Mesendoderm (in vitro differentiated cells): ENCODE results near the gene TOB2.
"Not testable (repeated sequence)": the region's sequence is repeated elsewhere in the genome, so short reads cannot be mapped to it uniquely, and the experiment has no call there.

Source experiments
- DNase-seq: peaks from one replicate; pipeline ENCODE4 v3.0.0; 2013
- H2AK5ac ChIP-seq: 2 replicates; pipeline ENCODE4 v1.6.1; 2013; ENCODE audit warnings: low read length, inconsistent platforms
- H2BK120ac ChIP-seq: 2 replicates; pipeline ENCODE4 v1.6.1; 2013; ENCODE audit warnings: low read depth, mild to moderate bottlenecking, low read length, moderate library complexity, mixed read lengths
- H2BK15ac ChIP-seq: replicated peaks from 2 replicates; pipeline ENCODE4 v1.6.1; 2013; ENCODE audit warnings: low read depth, mild to moderate bottlenecking, moderate library complexity
- H2BK5ac ChIP-seq: 2 replicates; pipeline ENCODE4 v1.6.1; 2013; ENCODE audit warnings: low read length, inconsistent platforms
- H3K18ac ChIP-seq: 2 replicates; pipeline ENCODE4 v1.6.1; 2013; ENCODE audit warnings: mild to moderate bottlenecking, low read length, mixed read lengths
- H3K23ac ChIP-seq: one replicate; pipeline ENCODE4 v1.6.1; 2013; ENCODE audit warnings: low read length
- H3K27ac ChIP-seq: 2 replicates; pipeline ENCODE4 v1.5.1; 2013; ENCODE audit warnings: low read depth, mild to moderate bottlenecking, inconsistent platforms, low read length, moderate library complexity
- H3K27me3 ChIP-seq: 2 replicates; pipeline ENCODE4 v1.6.1; 2013; ENCODE audit warnings: low read length, control low read depth, mild to moderate bottlenecking, inconsistent platforms; ENCODE audit not compliant: insufficient read depth, poor library complexity
- H3K36me3 ChIP-seq: 2 replicates; pipeline ENCODE4 v1.6.1; 2013; ENCODE audit warnings: low read length, inconsistent platforms; ENCODE audit not compliant: control insufficient read depth, insufficient read depth
- H3K4ac ChIP-seq: one replicate; pipeline ENCODE4 v1.6.1; 2013; ENCODE audit warnings: low read depth, mild to moderate bottlenecking, low read length, moderate library complexity
- H3K4me1 ChIP-seq: 2 replicates; pipeline ENCODE4 v1.6.1; 2013; ENCODE audit warnings: low read depth, low read length, inconsistent platforms; ENCODE audit not compliant: control insufficient read depth
- H3K4me2 ChIP-seq: 2 replicates; pipeline ENCODE4 v1.6.1; 2013; ENCODE audit warnings: low read length
- H3K4me3 ChIP-seq: 2 replicates; pipeline ENCODE4 v1.5.1; 2013; ENCODE audit warnings: mild to moderate bottlenecking, low read length
- H3K56ac ChIP-seq: one replicate; pipeline ENCODE4 v1.6.1; 2013; ENCODE audit warnings: low read length
- H3K79me1 ChIP-seq: 2 replicates; pipeline ENCODE4 v1.6.1; 2013; ENCODE audit warnings: low read length, inconsistent platforms
- H3K79me2 ChIP-seq: 2 replicates; pipeline ENCODE4 v1.6.1; 2013; ENCODE audit warnings: mild to moderate bottlenecking, low read length; ENCODE audit not compliant: control insufficient read depth, insufficient read depth
- H3K9ac ChIP-seq: 2 replicates; pipeline ENCODE4 v1.6.1; 2013; ENCODE audit warnings: low read length, inconsistent platforms
- H4K5ac ChIP-seq: one replicate; pipeline ENCODE4 v1.6.1; 2013; ENCODE audit warnings: low read length
- H4K8ac ChIP-seq: one replicate; pipeline ENCODE4 v1.6.1; 2013; ENCODE audit warnings: low read depth, mild to moderate bottlenecking, control low read depth, low read length, moderate library complexity
- WGBS: extraction: QIAGEN DNeasy Blood & Tissue Kit; methylation state at CpG from one replicate; pipeline ENCODE4 v1.1.7; 2013; ENCODE audit warnings: low lambda C conversion rate, missing lambda C conversion rate; ENCODE audit not compliant: insufficient coverage; ENCODE audit errors: extremely low coverage; 5-methylcytosine and 5-hydroxymethylcytosine counted together

Gene TOB2

GRCh38 chr22:41436322-41437113, 10.1 kb downstream of the TOB2 start:
- Histone ChIP-seq H3K4me3 (no peak overlapping the region), H3K4me2 (no peak overlapping the region), H3K9ac (no peak overlapping the region), H2BK5ac (no peak overlapping the region), H2AK5ac (no peak overlapping the region), H3K4ac (no peak overlapping the region), H2BK15ac (no peak overlapping the region), H3K4me1 (no peaks in the 10 kb centered on the region), H3K56ac (no peak overlapping the region), H3K79me1 (peaks cover 17% of the 10 kb centered on the region), H4K5ac (no peak overlapping the region), H3K79me2 (peaks cover 34% of the 10 kb centered on the region), H3K36me3 (peaks cover 14% of the 10 kb centered on the region), H3K27ac (no peak overlapping the region), H3K27me3 (no peaks in the 10 kb centered on the region), H3K18ac (no peak overlapping the region), H4K8ac (no peak overlapping the region), H2BK120ac (no peak overlapping the region), H3K23ac (no peak overlapping the region)
- no CpG with 5 or more reads among the region's 23 CpGs for WGBS
- no peak for DNase-seq

- Histone ChIP-seq H2BK5ac (no peak overlapping the region), H3K56ac (no peak overlapping the region), H3K4me1 (no peaks in the 10 kb centered on the region), H3K79me2 (peaks cover 29% of the 10 kb centered on the region), H4K5ac (no peak overlapping the region), H3K4me2 (no peak overlapping the region), H4K8ac (no peak overlapping the region), H2AK5ac (no peak overlapping the region), H3K36me3 (peaks cover 14% of the 10 kb centered on the region), H3K27me3 (no peaks in the 10 kb centered on the region), H3K9ac (no peak overlapping the region), H2BK120ac (no peak overlapping the region), H3K4me3 (no peak overlapping the region), H3K23ac (no peak overlapping the region), H3K4ac (no peak overlapping the region), H3K18ac (no peak overlapping the region), H3K27ac (no peak overlapping the region), H2BK15ac (no peak overlapping the region), H3K79me1 (peaks cover 17% of the 10 kb centered on the region)
- WGBS: no CpG with 5 or more reads among the region's 4 CpGs
- DNase-seq: peak; percentile 41
Observed at GRCh38 chr22:41435560-41435959, 11.0 kb downstream of the TOB2 start.

- Histone ChIP-seq H3K79me2 (peaks cover 22% of the 10 kb centered on the region), H3K36me3 (peaks cover 14% of the 10 kb centered on the region), H3K79me1 (peaks cover 17% of the 10 kb centered on the region)
- not testable (repeated sequence) for H2AK5ac ChIP-seq, H3K27ac ChIP-seq, H2BK120ac ChIP-seq, H2BK5ac ChIP-seq, H4K8ac ChIP-seq, DNase-seq, H3K9ac ChIP-seq, H3K4ac ChIP-seq, H3K4me1 ChIP-seq, H3K4me2 ChIP-seq, H2BK15ac ChIP-seq, H3K56ac ChIP-seq, H3K4me3 ChIP-seq, H3K27me3 ChIP-seq, H3K23ac ChIP-seq, H3K18ac ChIP-seq, H4K5ac ChIP-seq
- WGBS: no CpG with 5 or more reads among the region's 5 CpGs
Observed at GRCh38 chr22:41434361-41435003, 12.1 kb downstream of the TOB2 start.

GRCh38 chr22:41433480-41433879, 13.1 kb downstream of the TOB2 start:
- not testable (repeated sequence) for H2AK5ac ChIP-seq, H2BK120ac ChIP-seq, H3K18ac ChIP-seq, H3K56ac ChIP-seq, H3K4ac ChIP-seq, H3K27me3 ChIP-seq, H2BK5ac ChIP-seq, H3K4me2 ChIP-seq, H3K9ac ChIP-seq, H3K4me1 ChIP-seq, H3K23ac ChIP-seq, H3K4me3 ChIP-seq, DNase-seq, H3K27ac ChIP-seq, H4K5ac ChIP-seq, H4K8ac ChIP-seq, H2BK15ac ChIP-seq
- Histone ChIP-seq H3K36me3 (peaks cover 14% of the 10 kb centered on the region), H3K79me2 (peaks cover 17% of the 10 kb centered on the region), H3K79me1 (peaks cover 17% of the 10 kb centered on the region)
- WGBS: no CpG with 5 or more reads among the region's 1 CpG

GRCh38 chr22:41431656-41432055, 14.9 kb downstream of the TOB2 start:
- Histone ChIP-seq H3K79me2 (peaks cover 6% of the 10 kb centered on the region), H3K4me3 (no peak overlapping the region), H3K23ac (no peak overlapping the region), H3K4me2 (no peak overlapping the region), H3K18ac (no peak overlapping the region), H3K56ac (no peak overlapping the region), H3K36me3 (peaks cover 11% of the 10 kb centered on the region), H3K9ac (no peak overlapping the region), H4K5ac (no peak overlapping the region), H2BK5ac (no peak overlapping the region), H2AK5ac (no peak overlapping the region), H3K4me1 (no peaks in the 10 kb centered on the region), H3K27ac (no peak overlapping the region), H3K79me1 (peaks cover 11% of the 10 kb centered on the region), H3K27me3 (no peaks in the 10 kb centered on the region), H2BK120ac (no peak overlapping the region), H3K4ac (no peak overlapping the region), H4K8ac (no peak overlapping the region), H2BK15ac (no peak overlapping the region)
- no CpG with 5 or more reads among the region's 6 CpGs for whole genome bisulfite sequencing
- DNase-seq: no peak
